IPS-11a (cell line): ENCODE results near the gene TMEM202.
"Not testable (repeated sequence)": the region's sequence is repeated elsewhere in the genome, so short reads cannot be mapped to it uniquely, and the experiment has no call there.

Experiments used
- H3K4me3 ChIP-seq: one replicate; pipeline ENCODE4 v1.5.1; 2013; ENCODE audit warnings: low read depth, low read length, control low read depth

The TMEM202 gene, protein sequence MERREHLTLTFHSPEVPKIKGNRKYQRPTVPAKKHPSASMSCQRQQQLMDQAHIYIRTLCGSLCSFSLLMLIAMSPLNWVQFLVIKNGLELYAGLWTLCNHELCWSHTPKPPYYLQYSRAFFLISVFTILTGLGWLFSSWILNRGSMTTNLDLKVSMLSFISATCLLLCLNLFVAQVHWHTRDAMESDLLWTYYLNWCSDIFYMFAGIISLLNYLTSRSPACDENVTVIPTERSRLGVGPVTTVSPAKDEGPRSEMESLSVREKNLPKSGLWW

GRCh38 chr15:72397796-72398588 lies at the start of gene TMEM202:
Gene TMEM202, plus strand, starts transcription at chr15:72398305. Its CDS starts 22 bp downstream, at chr15:72398327.
- no peak within 1 kb of the TSS for H3K4me3 ChIP-seq

DNA sequence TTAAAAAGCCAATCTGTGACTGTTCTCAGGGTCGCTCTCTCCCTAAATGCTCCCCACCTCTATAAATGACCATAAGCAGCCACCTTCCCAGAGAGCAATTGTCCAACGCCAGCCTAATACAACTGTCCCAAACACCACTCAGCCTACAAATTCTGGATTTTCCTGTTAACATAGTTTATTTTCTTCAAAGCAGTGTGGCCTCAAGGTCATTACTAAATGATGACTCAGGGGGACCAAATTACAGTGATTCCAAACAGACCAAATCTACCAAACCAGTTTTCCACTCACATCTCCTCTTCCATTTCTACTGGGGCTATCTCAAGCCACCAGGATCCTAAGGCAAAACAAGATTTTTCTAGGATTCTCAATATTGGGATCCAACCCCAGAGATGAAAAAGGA lies 44.8 kb upstream of the TMEM202 start:
- no peak overlapping the region for H3K4me3 ChIP-seq

GRCh38 chr15:72354496-72354895 lies 43.6 kb upstream of the TMEM202 start:
- no peak overlapping the region for H3K4me3 ChIP-seq

- no peak overlapping the region for H3K4me3 ChIP-seq
Observed at GRCh38 chr15:72358121-72358520, 40.0 kb upstream of the TMEM202 start.

GRCh38 chr15:72358650-72359171 lies 39.4 kb upstream of the TMEM202 start:
- no peak overlapping the region for H3K4me3 ChIP-seq

GRCh38 chr15:72361176-72361575 lies 36.9 kb upstream of the TMEM202 start:
- H3K4me3 ChIP-seq, result no peak overlapping the region

DNA sequence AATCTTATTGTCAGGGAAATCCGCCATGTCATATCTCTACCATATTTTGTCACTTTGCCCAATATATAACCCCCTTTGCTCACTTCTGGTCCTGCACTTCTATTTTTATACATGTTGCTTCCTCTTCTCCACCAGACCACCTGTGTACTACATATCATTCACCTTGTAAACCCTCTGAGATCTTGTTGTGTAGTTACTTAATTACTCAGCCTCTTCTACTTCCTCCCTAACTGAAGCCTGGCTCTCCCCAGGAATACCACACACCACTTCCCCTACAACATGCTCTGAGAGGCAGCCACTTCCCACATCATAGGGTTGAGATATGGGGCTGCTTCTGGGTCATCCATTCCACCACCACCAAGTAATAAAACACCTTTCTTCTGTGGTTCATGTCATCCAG lies 32.3 kb upstream of the TMEM202 start:
- H3K4me3 ChIP-seq, result no peak overlapping the region

GRCh38 chr15:72368325-72368724 lies 29.8 kb upstream of the TMEM202 start:
- no peak overlapping the region for H3K4me3 ChIP-seq

- no peak overlapping the region for H3K4me3 ChIP-seq
Observed at GRCh38 chr15:72368899-72369298, 29.2 kb upstream of the TMEM202 start.

GRCh38 chr15:72369964-72370363 lies 28.1 kb upstream of the TMEM202 start:
- no peak overlapping the region for H3K4me3 ChIP-seq

- no peak overlapping the region for H3K4me3 ChIP-seq
Observed at GRCh38 chr15:72372361-72372760, 25.7 kb upstream of the TMEM202 start.

DNA sequence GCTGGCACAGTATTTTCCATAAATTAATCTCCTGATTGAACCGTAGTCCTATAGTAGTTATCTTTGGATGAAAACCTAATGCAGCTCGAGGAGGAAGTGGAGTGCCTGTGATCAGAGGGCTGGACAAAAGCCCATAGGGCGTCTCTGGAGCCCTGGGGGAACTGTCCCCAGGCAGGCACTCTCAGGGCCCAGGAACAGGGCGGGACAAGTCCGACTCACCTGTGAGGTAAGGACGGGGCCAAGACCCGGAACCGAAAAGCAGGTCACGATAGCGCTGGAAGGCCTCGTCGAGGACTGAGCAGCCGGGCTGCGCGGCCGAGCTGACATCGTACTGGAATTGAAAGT lies 22.6 kb upstream of the TMEM202 start:
- H3K4me3 ChIP-seq, result peak overlapping the region; percentile 99

DNA sequence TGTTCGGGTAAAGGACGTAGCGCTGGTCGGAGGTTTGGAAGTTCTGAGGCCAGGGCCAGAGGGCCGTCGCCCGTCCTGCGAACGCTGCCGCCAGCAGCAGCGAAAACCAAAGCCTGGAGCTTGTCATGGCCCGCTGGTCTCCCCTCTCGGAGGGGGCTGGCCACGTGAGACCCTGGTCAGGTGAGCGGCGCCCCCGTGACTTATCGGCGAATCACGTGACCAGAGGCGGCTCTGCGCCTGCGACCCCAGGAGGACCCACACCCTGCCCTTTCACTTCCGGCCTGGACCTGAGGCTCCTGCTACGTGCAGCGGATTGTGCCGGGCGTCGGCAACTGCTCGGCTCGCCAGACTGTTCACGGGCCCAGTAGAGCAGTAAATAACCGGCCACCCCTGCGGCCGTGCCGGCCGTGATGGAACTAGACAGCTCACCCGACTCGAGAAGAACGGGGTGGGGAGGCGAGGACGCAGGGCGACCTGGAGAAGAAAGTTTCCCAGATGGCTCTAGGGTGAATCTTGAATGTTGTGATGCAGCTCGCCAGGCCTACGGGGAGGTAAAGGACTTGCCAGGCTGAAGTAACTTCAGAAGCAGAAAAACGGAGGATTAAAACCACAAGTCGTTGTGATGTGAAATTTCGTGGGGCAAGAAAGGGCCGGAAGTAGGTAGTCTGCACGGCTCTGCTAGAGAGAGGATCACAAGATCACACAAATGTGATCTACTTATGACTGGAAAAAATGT lies 22.1 kb upstream of the TMEM202 start, which contains the start of gene HEXA:
TSS of gene HEXA (minus strand) at position 169 of the 736 bp plus-strand sequence. CDS start at position 127, 42 bp downstream.
- peak within 1 kb of the TSS; percentile 99 for H3K4me3 ChIP-seq

DNA sequence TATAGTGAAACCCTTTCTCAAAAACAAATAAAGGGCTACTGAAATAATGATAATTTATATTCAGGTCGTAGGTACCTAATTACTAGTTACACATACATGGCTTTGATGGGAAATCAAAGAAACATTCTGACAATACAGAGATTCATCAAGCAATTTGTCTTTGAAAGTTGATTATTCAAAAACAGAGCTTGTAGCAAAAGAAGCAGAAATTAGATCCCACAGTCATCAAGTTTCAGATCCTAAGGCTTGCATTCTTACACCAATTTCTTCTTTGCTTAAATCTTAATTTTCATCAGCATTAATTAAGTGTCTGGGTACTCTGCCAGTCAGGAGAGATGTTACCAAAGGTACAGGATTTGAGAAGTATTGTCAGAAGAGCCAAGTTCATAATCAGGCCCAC lies 20.8 kb upstream of the TMEM202 start:
- H3K4me3 ChIP-seq, result no peak overlapping the region

GRCh38 chr15:72379106-72379505 lies 19.0 kb upstream of the TMEM202 start:
- H3K4me3 ChIP-seq, result not testable (repeated sequence)

GRCh38 chr15:72379856-72380430 lies 18.2 kb upstream of the TMEM202 start:
- no peak overlapping the region for H3K4me3 ChIP-seq

DNA sequence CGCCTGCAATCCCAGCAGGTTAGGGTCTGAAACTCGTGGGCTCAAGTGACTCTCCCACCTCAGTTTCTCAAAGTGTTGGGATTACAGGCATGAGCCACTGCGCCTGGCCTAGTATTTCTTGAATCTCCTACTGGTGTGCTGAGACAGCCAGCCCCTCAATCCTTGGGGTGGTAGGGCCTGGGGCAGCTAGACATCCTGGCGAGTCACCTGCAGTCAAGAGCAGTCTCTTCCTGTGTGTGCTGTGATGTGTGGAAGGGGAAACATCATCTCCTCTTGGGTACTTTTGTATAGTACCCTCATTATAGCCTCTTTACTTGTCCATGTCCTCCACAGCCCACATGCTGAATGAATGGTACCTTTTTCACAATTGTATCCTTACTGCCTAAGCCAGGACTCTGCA lies 17.4 kb upstream of the TMEM202 start:
- no peak overlapping the region for H3K4me3 ChIP-seq

GRCh38 chr15:72382146-72382545 lies 16.0 kb upstream of the TMEM202 start:
- no peak overlapping the region for H3K4me3 ChIP-seq

DNA sequence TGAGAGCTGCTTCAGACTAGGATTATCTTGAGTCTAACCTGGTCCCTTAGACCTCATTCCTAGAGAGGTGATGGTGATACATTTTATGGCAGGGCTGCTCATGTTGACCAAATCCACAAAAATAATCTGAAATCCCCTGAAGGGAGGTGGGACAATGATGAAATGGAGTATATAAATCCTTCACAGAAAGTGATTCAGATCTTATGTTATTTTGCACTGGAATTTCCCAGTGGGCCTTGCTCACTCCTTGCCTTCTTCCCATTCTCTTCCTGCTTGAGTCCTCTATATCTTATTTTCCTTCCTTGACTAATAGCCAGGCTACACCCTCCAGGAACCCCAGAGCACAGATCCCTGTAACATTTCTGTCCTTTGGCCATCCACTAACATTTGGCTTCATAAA lies 10.4 kb upstream of the TMEM202 start:
- no peak overlapping the region for H3K4me3 ChIP-seq

- no peak overlapping the region for H3K4me3 ChIP-seq
Observed at GRCh38 chr15:72389231-72389630, 8.9 kb upstream of the TMEM202 start.

GRCh38 chr15:72396331-72396730 lies 1.8 kb upstream of the TMEM202 start:
- H3K4me3 ChIP-seq, result not testable (repeated sequence)
